ENCODE measurements around the gene UPK2. TPM values are rescaled to one million over a fixed set of nuclear protein-coding genes. Genes with fewer than 3 reads are reported as not detected.

Gene UPK2
- total RNA-seq, 1 experiment from 2014 or later: 3.5 TPM

DNA sequence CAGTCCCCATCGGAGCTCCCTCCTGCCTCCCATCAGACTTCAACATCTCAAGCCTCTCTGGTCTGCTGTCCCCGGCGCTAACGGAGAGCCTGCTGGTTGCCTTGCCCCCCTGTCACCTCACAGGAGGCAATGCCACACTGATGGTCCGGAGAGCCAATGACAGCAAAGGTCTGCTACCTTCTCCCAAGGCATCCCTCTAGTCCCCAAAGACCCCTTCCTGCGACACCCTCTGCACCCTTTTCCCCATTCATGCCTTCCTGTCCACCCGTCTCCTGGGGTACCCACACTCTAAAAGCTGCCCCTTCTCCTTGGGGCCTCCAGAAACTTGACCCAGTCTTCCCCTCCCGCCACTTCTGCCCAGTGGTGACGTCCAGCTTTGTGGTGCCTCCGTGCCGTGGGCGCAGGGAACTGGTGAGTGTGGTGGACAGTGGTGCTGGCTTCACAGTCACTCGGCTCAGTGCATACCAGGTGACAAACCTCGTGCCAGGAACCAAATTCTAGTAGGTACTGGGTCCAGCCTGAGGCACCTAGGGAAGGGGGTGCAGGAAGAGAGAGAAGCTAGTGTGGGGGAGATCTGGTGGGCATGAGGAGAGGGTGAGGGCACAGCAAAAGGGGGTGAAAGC lies 860 bp downstream of the UPK2 start:
- ChIA-PET CTCF (interaction anchor here (0.5 to 2.0 kb wide), 9 partner anchors 29 to 296 kb away, joined by 3 to 14 read pairs (median 4); no protein-coding TSS in a partner anchor), POLR2A (interaction anchor here (0.6 to 0.9 kb wide), 2 partner anchors 41 to 46 kb away, joined by 3 read pairs; no protein-coding TSS in a partner anchor)
- H3K27me3 Mint-ChIP-seq (ENCODE audit: insufficient read depth, unreplicated experiment): no peaks in the 10 kb centered on the region

GRCh38 chr11:118957549-118957948 lies 1.5 kb downstream of the UPK2 start:
- Histone ChIP-seq H3K9me3 (no peaks in the 10 kb centered on the region; the same call in 1 of the 2 replicates), H3K36me3 (ENCODE audit: control insufficient read depth, insufficient read depth, low read length) (no peaks in the 10 kb centered on the region), H3K4me1 (peaks cover 15% of the 10 kb centered on the region), H3K27me3 (replicated peaks; ENCODE audit: control insufficient read depth, insufficient read depth, low read length) (no peaks in the 10 kb centered on the region), H3K4me3 (ENCODE audit: low read depth, low read length) (no peak overlapping the region)
- ChIA-PET CTCF (interaction anchor here (0.5 to 2.0 kb wide), 6 partner anchors 9 to 294 kb away, joined by 3 to 14 read pairs (median 4); no protein-coding TSS in a partner anchor), POLR2A (no interaction called here)
- Mint-ChIP-seq H3K4me3 (ENCODE audit: unreplicated experiment) (no peak overlapping the region), H3K4me1 (ENCODE audit: low read depth, unreplicated experiment) (peaks cover 15% of the 10 kb centered on the region), H3K36me3 (ENCODE audit: insufficient read depth, unreplicated experiment) (no peaks in the 10 kb centered on the region), H3K27ac (ENCODE audit: unreplicated experiment) (no peak overlapping the region), H3K27me3 (ENCODE audit: insufficient read depth, unreplicated experiment) (no peaks in the 10 kb centered on the region), H3K9me3 (ENCODE audit: unreplicated experiment) (no peaks in the 10 kb centered on the region)
- no TSS peak for BruUV-seq (replicated peaks)
- intact Hi-C loops (cut with micrococcal nuclease; ENCODE audit: unreplicated experiment): no loop called here
- TF ChIP-seq, protein P1, sequence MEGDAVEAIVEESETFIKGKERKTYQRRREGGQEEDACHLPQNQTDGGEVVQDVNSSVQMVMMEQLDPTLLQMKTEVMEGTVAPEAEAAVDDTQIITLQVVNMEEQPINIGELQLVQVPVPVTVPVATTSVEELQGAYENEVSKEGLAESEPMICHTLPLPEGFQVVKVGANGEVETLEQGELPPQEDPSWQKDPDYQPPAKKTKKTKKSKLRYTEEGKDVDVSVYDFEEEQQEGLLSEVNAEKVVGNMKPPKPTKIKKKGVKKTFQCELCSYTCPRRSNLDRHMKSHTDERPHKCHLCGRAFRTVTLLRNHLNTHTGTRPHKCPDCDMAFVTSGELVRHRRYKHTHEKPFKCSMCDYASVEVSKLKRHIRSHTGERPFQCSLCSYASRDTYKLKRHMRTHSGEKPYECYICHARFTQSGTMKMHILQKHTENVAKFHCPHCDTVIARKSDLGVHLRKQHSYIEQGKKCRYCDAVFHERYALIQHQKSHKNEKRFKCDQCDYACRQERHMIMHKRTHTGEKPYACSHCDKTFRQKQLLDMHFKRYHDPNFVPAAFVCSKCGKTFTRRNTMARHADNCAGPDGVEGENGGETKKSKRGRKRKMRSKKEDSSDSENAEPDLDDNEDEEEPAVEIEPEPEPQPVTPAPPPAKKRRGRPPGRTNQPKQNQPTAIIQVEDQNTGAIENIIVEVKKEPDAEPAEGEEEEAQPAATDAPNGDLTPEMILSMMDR (IDR thresholded peaks at IDR 0.05; ENCODE audit: insufficient read depth in 1 of 2, low read depth in 1 of 2, low read length in 1 of 2, severe bottlenecking in 1 of 2, unreplicated experiment in 1 of 2): no peak
- no peak for DNase-seq

More for the DNA sequence above, 860 bp downstream of the UPK2 start:
- no peaks in the 10 kb centered on the region for H3K36me3 Mint-ChIP-seq (ENCODE audit: insufficient read depth, unreplicated experiment)
- no peak overlapping the region for H3K27ac Mint-ChIP-seq (ENCODE audit: unreplicated experiment)
- no peak overlapping the region for H3K4me3 Mint-ChIP-seq (ENCODE audit: unreplicated experiment)
- Histone ChIP-seq H3K36me3 (ENCODE audit: control insufficient read depth, insufficient read depth, low read length) (no peaks in the 10 kb centered on the region), H3K9me3 (no peaks in the 10 kb centered on the region; the same call in 1 of the 2 replicates), H3K27me3 (replicated peaks; ENCODE audit: control insufficient read depth, insufficient read depth, low read length) (no peaks in the 10 kb centered on the region), H3K4me3 (ENCODE audit: low read depth, low read length) (no peak overlapping the region), H3K4me1 (peaks cover 15% of the 10 kb centered on the region)
- no peaks in the 10 kb centered on the region for H3K9me3 Mint-ChIP-seq (ENCODE audit: unreplicated experiment)
- intact Hi-C loops (cut with micrococcal nuclease; ENCODE audit: unreplicated experiment): loop anchor here (1.0 kb wide), 5 partner anchors 29 to 298 kb away; no protein-coding TSS in a partner anchor
- H3K4me1 Mint-ChIP-seq (ENCODE audit: low read depth, unreplicated experiment): peaks cover 15% of the 10 kb centered on the region
- no TSS peak for BruUV-seq (replicated peaks)
- TF ChIP-seq, protein P1 (IDR thresholded peaks at IDR 0.05; ENCODE audit: insufficient read depth in 1 of 2, low read depth in 1 of 2, low read length in 1 of 2, severe bottlenecking in 1 of 2, unreplicated experiment in 1 of 2): no peak
- no peak for DNase-seq

GRCh38 chr11:118957968-118958367 lies 1.9 kb downstream of the UPK2 start:
- TF ChIP-seq, protein P1 (IDR thresholded peaks at IDR 0.05; ENCODE audit: insufficient read depth in 1 of 2, low read depth in 1 of 2, low read length in 1 of 2, severe bottlenecking in 1 of 2, unreplicated experiment in 1 of 2): no peak
- H3K27me3 ChIP-seq (replicated peaks; ENCODE audit: control insufficient read depth, insufficient read depth, low read length): no peaks in the 10 kb centered on the region
- H3K36me3 Mint-ChIP-seq (ENCODE audit: insufficient read depth, unreplicated experiment): no peaks in the 10 kb centered on the region
- no TSS peak for BruUV-seq (replicated peaks)
- ChIA-PET POLR2A (no interaction called here), CTCF (interaction anchor here (0.5 to 2.0 kb wide), 4 partner anchors 10 to 295 kb away, joined by 3 to 14 read pairs (median 4); no protein-coding TSS in a partner anchor)
- peaks cover 15% of the 10 kb centered on the region for H3K4me1 ChIP-seq
- peaks cover 12% of the 10 kb centered on the region for H3K4me1 Mint-ChIP-seq (ENCODE audit: low read depth, unreplicated experiment)
- no peak overlapping the region for H3K27ac Mint-ChIP-seq (ENCODE audit: unreplicated experiment)
- no peaks in the 10 kb centered on the region; the same call in 1 of the 2 replicates for H3K9me3 ChIP-seq
- no peak overlapping the region for H3K4me3 Mint-ChIP-seq (ENCODE audit: unreplicated experiment)
- DNase-seq: no peak
- no peaks in the 10 kb centered on the region for H3K36me3 ChIP-seq (ENCODE audit: control insufficient read depth, insufficient read depth, low read length)
- intact Hi-C loops (cut with micrococcal nuclease; ENCODE audit: unreplicated experiment): no loop called here
- H3K9me3 Mint-ChIP-seq (ENCODE audit: unreplicated experiment): no peaks in the 10 kb centered on the region
- H3K4me3 ChIP-seq (ENCODE audit: low read depth, low read length): no peak overlapping the region
- no peaks in the 10 kb centered on the region for H3K27me3 Mint-ChIP-seq (ENCODE audit: insufficient read depth, unreplicated experiment)
